Chondrocyte (in vitro differentiated cells): ENCODE results near the gene DCAF7. TPM values are rescaled to one million over a fixed set of nuclear protein-coding genes. Genes with fewer than 3 reads are reported as not detected.

Experiments
- DNase-seq: peaks from one replicate; pipeline ENCODE4 v3.0.0; 2021; ENCODE audit warnings: mixed read lengths, low spot score
- H3K27ac Mint-ChIP-seq: one replicate; pipeline ENCODE4 v1.8.0; 2021; ENCODE audit warnings: mild to moderate bottlenecking, moderate library complexity, mixed read lengths; ENCODE audit not compliant: unreplicated experiment
- H3K27me3 Mint-ChIP-seq: 2 replicates; pipeline ENCODE4 v1.8.0; 2021; ENCODE audit warnings: low read depth, mixed read lengths
- H3K36me3 Mint-ChIP-seq: 2 replicates; pipeline ENCODE4 v1.8.0; 2021; ENCODE audit warnings: low read depth, mixed read lengths
- H3K4me1 Mint-ChIP-seq: 2 replicates; pipeline ENCODE4 v1.8.0; 2021; ENCODE audit warnings: low read depth, mild to moderate bottlenecking, mixed read lengths
- H3K4me3 Mint-ChIP-seq: one replicate; pipeline ENCODE4 v1.8.0; 2021; ENCODE audit warnings: mild to moderate bottlenecking, moderate library complexity, mixed read lengths; ENCODE audit not compliant: unreplicated experiment
- H3K9me3 Mint-ChIP-seq: 2 replicates; pipeline ENCODE4 v1.8.0; 2021; ENCODE audit warnings: low read depth, mixed read lengths
- total RNA-seq: library from RNA; stranded (reverse); gene quantifications from 3 replicates; pipeline ENCODE4 v1.2.1, GENCODE V29; 2021
- TF ChIP-seq, protein P1 (sequence below): fragments of 200-600 bp; sonication (generic); IDR thresholded peaks from 2 replicates; pipeline ENCODE4 v1.5.0; 2021; ENCODE audit warnings: antibody characterized with exemption, mild to moderate bottlenecking, moderate library complexity

The DCAF7 gene
- total RNA-seq, 1 donor from 2014 or later = 70.4 TPM

DNA sequence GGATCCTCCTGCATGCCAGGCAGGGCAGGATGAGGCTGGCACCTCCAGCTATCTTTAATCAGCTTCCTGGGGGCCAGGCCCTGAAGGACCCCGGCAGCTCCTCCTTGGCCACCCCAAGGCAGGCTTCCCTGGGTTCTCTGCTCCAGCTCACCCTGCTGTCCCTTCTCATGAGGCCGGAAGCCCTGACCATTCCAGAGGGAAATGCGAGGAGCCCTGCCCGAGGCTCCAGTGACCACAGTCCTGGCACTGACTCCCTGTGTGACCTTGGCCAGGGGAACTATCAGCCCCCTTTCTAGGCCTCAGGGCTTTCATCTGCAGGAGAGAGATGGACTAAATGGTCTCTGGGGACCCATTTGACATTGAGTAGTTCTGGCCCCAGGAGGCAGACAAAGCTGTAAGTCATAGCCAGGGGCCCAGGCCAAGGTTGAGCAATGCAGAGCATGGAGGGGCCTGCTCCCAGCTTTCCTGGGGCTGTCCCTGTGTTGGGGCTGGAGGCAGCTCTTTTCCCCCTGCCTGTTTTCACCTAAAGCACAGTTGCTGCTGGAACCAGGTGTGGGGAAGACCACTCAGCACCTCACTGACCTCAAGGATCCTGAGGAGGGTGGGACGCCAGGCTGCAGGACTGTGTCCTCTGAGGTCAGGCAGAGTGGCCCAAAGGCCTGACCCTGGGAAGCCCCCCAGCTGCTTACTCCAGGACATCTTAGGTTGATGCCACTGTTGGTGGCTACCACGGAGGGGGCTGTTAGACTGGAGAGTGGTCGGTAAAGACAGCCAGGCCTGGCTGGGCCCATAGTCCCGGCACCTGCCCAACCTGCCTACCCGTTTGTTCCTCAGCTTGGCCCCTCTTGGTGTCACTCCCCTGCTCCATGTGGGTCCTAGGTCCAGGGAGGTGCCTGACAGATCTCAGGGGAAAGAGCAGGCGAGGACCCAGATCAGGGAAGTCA, 19.0 kb upstream of the DCAF7 start:
- TF ChIP-seq, protein P1, sequence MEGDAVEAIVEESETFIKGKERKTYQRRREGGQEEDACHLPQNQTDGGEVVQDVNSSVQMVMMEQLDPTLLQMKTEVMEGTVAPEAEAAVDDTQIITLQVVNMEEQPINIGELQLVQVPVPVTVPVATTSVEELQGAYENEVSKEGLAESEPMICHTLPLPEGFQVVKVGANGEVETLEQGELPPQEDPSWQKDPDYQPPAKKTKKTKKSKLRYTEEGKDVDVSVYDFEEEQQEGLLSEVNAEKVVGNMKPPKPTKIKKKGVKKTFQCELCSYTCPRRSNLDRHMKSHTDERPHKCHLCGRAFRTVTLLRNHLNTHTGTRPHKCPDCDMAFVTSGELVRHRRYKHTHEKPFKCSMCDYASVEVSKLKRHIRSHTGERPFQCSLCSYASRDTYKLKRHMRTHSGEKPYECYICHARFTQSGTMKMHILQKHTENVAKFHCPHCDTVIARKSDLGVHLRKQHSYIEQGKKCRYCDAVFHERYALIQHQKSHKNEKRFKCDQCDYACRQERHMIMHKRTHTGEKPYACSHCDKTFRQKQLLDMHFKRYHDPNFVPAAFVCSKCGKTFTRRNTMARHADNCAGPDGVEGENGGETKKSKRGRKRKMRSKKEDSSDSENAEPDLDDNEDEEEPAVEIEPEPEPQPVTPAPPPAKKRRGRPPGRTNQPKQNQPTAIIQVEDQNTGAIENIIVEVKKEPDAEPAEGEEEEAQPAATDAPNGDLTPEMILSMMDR = no peak
- no peak for DNase-seq
- no peak overlapping the region for H3K4me3 Mint-ChIP-seq
- H3K9me3 Mint-ChIP-seq = no peaks in the 10 kb centered on the region
- peaks cover 17% of the 10 kb centered on the region for H3K27me3 Mint-ChIP-seq
- H3K36me3 Mint-ChIP-seq = no peaks in the 10 kb centered on the region
- H3K27ac Mint-ChIP-seq = no peak overlapping the region
- H3K4me1 Mint-ChIP-seq = no peaks in the 10 kb centered on the region

DNA sequence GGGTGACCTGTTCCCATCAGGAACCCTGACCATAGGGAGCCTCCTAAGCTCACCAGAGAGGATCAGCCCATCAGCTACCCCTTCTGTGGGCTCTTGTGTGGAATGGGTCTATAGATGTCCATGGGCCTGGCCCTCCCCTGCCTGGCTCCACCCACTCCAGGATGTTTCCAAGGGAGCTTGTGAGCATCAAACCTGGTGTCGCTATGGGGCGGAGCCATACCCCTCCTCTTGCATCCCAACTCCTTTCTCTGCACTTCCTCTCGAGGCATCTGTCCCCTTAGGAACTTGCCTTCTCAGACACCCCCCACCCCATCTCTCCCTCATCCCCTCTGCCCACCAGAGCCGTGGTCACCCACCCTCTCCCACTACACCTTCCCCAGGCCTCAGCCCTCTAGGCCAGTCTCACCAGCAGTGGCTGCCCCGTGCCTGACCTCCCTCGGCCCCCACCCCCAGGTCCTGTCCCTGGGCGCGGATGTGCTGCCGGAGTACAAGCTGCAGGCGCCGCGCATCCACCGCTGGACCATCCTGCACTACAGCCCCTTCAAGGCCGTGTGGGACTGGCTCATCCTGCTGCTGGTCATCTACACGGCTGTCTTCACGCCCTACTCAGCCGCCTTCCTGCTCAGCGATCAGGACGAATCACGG, 16.7 kb upstream of the DCAF7 start:
- H3K36me3 Mint-ChIP-seq = no peaks in the 10 kb centered on the region
- H3K9me3 Mint-ChIP-seq = no peaks in the 10 kb centered on the region
- H3K27me3 Mint-ChIP-seq = peaks cover 8% of the 10 kb centered on the region
- TF ChIP-seq, protein P1 = no peak
- peak; percentile 91 for DNase-seq
- no peak overlapping the region for H3K27ac Mint-ChIP-seq
- H3K4me3 Mint-ChIP-seq = no peak overlapping the region
- H3K4me1 Mint-ChIP-seq = no peaks in the 10 kb centered on the region

DNA sequence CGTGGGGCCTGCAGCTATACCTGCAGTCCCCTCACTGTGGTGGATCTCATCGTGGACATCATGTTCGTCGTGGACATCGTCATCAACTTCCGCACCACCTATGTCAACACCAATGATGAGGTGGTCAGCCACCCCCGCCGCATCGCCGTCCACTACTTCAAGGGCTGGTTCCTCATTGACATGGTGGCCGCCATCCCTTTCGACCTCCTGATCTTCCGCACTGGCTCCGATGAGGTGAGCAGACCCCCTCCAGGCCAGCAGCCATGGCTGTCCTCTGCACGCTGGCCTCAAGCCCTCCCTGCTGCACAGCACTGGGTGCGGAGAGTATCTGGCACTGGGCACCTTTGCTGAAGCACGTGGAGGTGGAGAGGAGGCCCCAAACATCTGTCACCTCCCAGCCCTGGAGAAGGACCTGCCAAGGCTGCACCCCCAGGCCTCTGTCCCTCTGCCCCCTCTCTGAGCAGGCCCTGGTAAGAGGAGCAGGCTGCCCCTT, 16.2 kb upstream of the DCAF7 start:
- H3K27me3 Mint-ChIP-seq = peaks cover 11% of the 10 kb centered on the region
- no peak overlapping the region for H3K27ac Mint-ChIP-seq
- peak; percentile 82 for DNase-seq
- no peak overlapping the region for H3K4me3 Mint-ChIP-seq
- no peaks in the 10 kb centered on the region for H3K36me3 Mint-ChIP-seq
- no peaks in the 10 kb centered on the region for H3K4me1 Mint-ChIP-seq
- no peaks in the 10 kb centered on the region for H3K9me3 Mint-ChIP-seq
- TF ChIP-seq, protein P1 = no peak

DNA sequence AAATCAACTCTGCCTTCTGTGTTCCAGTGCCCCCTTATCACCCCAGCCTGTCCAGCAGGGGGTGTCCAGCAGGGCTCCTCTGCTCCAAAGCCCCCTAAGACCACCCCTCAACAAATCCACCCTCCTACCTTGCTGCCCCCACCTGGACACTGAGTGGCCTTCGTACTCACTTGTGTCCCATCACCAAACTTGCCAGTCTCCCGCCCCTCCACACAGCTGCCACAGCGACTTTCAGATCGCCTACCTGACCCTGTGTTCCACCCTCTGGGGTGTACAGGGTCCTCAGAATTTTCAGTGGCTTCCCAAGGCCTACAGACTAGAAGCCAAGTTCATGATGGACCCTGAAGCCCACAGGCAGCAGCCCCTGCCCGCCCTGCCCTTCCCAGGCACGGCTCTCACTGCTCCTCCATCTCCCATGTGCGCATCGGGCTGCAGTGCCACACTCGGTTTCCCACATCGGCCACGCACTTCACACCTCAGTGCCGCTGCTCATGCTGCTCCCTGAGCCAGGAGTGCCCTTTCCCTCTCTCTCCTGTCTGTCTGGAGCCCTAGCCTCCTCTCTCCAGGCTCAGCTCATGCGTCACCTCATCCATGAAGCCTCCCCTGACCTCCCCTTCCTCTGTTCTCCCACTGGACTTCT, 15.3 kb upstream of the DCAF7 start:
- H3K27ac Mint-ChIP-seq = no peak overlapping the region
- peak; percentile 66 for DNase-seq
- H3K4me3 Mint-ChIP-seq = no peak overlapping the region
- H3K9me3 Mint-ChIP-seq = no peaks in the 10 kb centered on the region
- H3K36me3 Mint-ChIP-seq = no peaks in the 10 kb centered on the region
- TF ChIP-seq, protein P1 = no peak
- H3K27me3 Mint-ChIP-seq = peaks cover 18% of the 10 kb centered on the region
- H3K4me1 Mint-ChIP-seq = no peaks in the 10 kb centered on the region

DNA sequence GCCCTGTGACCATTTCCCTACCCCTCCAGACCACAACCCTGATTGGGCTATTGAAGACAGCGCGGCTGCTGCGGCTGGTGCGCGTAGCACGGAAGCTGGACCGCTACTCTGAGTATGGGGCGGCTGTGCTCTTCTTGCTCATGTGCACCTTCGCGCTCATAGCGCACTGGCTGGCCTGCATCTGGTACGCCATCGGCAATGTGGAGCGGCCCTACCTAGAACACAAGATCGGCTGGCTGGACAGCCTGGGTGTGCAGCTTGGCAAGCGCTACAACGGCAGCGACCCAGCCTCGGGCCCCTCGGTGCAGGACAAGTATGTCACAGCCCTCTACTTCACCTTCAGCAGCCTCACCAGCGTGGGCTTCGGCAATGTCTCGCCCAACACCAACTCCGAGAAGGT, 14.6 kb upstream of the DCAF7 start:
- peak; percentile 82 for DNase-seq
- H3K4me1 Mint-ChIP-seq = no peaks in the 10 kb centered on the region
- peaks cover 20% of the 10 kb centered on the region for H3K27me3 Mint-ChIP-seq
- H3K27ac Mint-ChIP-seq = no peak overlapping the region
- no peaks in the 10 kb centered on the region for H3K36me3 Mint-ChIP-seq
- TF ChIP-seq, protein P1 = no peak
- H3K4me3 Mint-ChIP-seq = no peak overlapping the region
- no peaks in the 10 kb centered on the region for H3K9me3 Mint-ChIP-seq
